Pulmonary artery endothelial cell (primary cell): Measurements from ENCODE around the gene RAMP3. TPM values are rescaled to one million over a fixed set of nuclear protein-coding genes. Genes with fewer than 3 reads are reported as not detected.

Source experiments
- DNase-seq: peaks from one replicate; pipeline ENCODE4 v3.0.0-alpha.2; 2011; ENCODE audit warnings: low read depth, low spot score
- total RNA-seq: library from RNA; depleted of rRNA; stranded (reverse); fragments of >200 nt; gene quantifications from 2 replicates; pipeline ENCODE4 v1.2.3, GENCODE V29; 2014

RAMP3 gene
- total RNA-seq, 1 donor from 2014 or later = not detected

GRCh38 chr7:45220846-45221618 is 63.4 kb downstream of the RAMP3 start:
- no peak for DNase-seq

- DNase-seq = no peak
Measured at GRCh38 chr7:45221896-45222604, 64.5 kb downstream of the RAMP3 start.

- no peak for DNase-seq
Measured at GRCh38 chr7:45223078-45223477, 65.5 kb downstream of the RAMP3 start.

GRCh38 chr7:45223728-45224630 is 66.4 kb downstream of the RAMP3 start:
- DNase-seq = no peak

- DNase-seq = no peak
Measured at GRCh38 chr7:45224832-45225231, 67.2 kb downstream of the RAMP3 start.

DNA sequence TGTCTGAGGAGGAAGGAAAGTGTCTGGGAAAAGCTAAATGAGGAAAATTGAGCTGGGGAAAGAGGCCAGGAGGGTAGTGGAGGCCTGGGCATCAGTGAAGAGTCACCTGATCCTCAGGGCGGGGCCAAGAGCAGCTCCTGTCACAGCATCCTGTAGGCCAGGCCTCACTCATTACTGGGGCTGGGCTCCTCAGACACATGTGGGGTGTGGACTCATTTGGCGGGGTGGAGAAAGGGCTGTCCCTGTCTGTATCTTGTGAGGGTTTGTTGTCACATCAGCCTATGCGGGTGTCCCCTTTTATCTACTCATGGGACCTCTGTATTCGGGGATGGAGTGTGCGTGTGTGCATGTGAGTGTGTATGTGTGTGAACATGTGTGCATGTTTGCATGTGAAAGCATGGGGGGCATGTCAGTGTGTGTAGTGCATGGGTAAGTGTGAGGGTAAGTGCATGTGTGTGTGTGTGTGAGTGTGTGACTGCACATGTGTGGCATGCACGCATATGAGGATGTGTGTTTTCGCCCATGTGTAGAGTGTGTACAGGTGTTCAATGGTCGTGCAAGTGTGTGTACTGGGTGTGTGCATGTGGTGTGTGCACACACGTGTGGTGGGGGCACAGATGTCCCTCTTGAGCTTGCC is 67.8 kb downstream of the RAMP3 start:
- no peak for DNase-seq

- DNase-seq = no peak
Measured at GRCh38 chr7:45225948-45226335, 68.4 kb downstream of the RAMP3 start.

- DNase-seq = no peak
Measured at GRCh38 chr7:45229156-45229920, 71.7 kb downstream of the RAMP3 start.

DNA sequence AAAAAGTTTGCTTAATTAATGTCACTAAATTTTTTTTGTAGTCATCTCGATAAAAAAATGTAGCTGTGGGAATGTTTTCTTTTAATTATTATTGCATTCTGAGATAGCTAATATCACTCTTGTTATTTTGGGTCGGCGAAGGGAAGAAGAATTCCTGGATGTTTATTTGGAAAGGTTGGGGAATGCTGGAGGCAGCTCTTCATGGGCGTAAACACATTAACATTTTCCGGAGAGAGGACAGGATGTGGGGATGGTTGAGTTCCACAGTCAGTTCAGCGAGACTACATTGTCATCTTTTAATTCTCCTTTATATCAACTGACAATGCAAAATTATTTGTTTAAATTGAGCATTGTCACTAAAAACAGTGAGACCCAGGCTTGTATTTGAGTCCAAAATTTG is 72.5 kb downstream of the RAMP3 start:
- no peak for DNase-seq

DNA sequence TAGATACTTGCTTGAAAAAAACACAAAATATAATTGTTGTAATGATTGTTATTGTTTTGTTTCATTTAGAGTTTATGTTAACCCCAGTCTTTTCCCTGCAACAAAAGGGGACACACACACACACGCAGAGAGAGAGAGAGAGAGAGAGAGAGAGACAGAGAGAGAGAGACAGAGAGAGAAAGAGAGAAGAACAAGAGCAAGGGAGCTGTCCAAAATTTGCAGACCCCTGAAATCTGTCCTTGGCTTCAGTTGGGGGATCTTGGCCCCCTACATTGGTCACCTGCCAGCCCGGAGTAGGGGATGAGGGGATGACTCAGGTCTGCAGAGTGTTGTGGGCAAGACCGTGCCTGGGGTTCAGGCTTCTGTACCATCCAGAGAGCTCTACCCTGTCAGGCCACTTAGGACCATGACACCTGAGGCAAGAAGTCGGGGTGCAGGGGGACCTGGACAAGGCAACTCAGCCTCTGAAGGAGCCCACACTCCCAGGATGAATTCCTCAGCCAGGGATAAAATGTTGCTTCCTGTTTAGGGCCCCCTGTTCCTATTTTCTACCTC is 73.1 kb downstream of the RAMP3 start:
- no peak for DNase-seq

GRCh38 chr7:45233249-45233775 is 75.7 kb downstream of the RAMP3 start:
- no peak for DNase-seq

Other genes starting within 250 kb of the RAMP3 start
- gene MYO1G, start 178.8 kb upstream of the RAMP3 start, total RNA-seq = 0.11 and 0.13 TPM in 2 replicates
- gene CCM2, start 157.6 kb upstream of the RAMP3 start, total RNA-seq = 74.8 and 81.1 TPM in 2 replicates
- 0.59 and 0.85 TPM in 2 replicates for gene NACAD, start 68.8 kb upstream of the RAMP3 start, total RNA-seq
- gene TBRG4, start 46.1 kb upstream of the RAMP3 start, total RNA-seq = 79.0 and 88.3 TPM in 2 replicates